Activated CD4-positive, CD25-positive, alpha-beta regulatory T cell (primary cell): ENCODE data around the gene SLC26A11.
A peak's percentile ranks its signal among the peaks of the same experiment; 100 is the strongest.

Experiments used
- DNase-seq, 4 experiments: peaks; one replicate each; lab custom pipeline; 2025; lab: John Stamatoyannopoulos, UW

Gene SLC26A11

GRCh38 chr17:80220054-80220735, at the start of gene SLC26A11, which contains the start of gene SGSH:
SLC26A11 (plus strand) TSS chr17:80220427; CDS start chr17:80221561, 1,134 bp downstream.
SGSH (minus strand) TSS chr17:80220333; CDS start chr17:80220313, 20 bp downstream.
- DNase-seq = peak; percentile 31 to 46 (median 40)

GRCh38 chr17:80171681-80172080, 48.5 kb upstream of the SLC26A11 start:
- no peak for DNase-seq

- DNase-seq = no peak
Observed at GRCh38 chr17:80173126-80173525, 47.1 kb upstream of the SLC26A11 start.

DNA sequence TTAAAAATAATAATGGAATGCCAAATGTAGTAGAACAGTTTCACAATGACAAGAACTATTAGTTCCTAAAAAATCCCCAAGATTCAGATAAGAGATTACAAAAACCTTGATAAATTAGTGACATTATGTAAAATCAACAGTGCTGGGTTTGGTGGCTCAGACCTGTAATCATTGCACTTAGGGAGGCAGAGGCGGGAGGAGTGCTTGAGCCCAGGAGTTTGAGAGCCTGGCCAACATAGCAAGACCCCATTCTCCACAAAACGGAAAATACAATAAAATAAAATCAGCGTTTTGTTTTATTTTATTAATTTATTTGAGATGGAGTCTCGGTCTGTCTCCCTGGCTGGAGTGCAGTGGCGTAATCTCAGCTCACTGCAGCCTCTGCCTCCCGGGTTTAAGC, 46.3 kb upstream of the SLC26A11 start:
- DNase-seq = no peak

DNA sequence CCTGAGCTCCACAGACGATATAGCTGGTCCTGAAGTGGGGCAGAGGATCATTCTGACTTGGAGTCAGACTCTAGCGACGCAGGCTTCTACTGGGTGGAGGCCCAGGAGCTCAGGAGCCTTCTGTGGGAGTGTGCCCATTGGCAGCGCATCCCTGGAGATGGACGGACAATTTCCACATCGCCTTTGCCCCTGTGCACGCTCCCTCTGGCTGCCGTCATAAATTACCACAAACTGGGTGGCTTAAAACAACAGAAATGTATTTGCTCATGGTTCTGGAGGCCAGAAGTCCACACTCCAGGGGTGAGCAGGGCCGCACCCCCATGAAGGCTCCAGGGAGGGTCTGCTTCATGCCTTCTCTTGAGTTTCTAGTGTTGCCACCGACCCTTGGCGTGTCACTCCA, 43.5 kb upstream of the SLC26A11 start:
- DNase-seq = no peak

- DNase-seq = no peak
Observed at GRCh38 chr17:80177986-80178595, 42.1 kb upstream of the SLC26A11 start.

GRCh38 chr17:80180192-80180591, 40.0 kb upstream of the SLC26A11 start:
- no peak for DNase-seq

GRCh38 chr17:80181431-80181830, 38.8 kb upstream of the SLC26A11 start:
- no peak for DNase-seq

GRCh38 chr17:80182118-80182844, 37.9 kb upstream of the SLC26A11 start:
- no peak for DNase-seq

- no peak for DNase-seq
Observed at GRCh38 chr17:80182845-80183223, 37.4 kb upstream of the SLC26A11 start.

GRCh38 chr17:80183581-80184422, 36.4 kb upstream of the SLC26A11 start:
- no peak for DNase-seq

DNA sequence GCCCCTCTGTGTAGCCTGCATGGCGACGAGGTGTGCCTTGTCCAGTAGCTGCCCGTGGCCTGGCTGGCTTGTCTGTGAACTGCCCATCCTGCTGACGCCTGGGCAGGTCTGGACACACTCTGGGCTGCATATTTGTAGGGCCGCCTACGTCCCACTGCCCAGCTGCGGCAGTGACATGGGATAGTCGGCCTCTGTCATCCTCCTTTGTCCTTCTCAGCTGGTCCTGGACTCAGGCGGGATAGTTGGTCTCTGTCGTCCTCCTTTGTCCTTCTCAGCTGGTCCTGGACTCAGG, 35.9 kb upstream of the SLC26A11 start:
- DNase-seq = no peak

DNA sequence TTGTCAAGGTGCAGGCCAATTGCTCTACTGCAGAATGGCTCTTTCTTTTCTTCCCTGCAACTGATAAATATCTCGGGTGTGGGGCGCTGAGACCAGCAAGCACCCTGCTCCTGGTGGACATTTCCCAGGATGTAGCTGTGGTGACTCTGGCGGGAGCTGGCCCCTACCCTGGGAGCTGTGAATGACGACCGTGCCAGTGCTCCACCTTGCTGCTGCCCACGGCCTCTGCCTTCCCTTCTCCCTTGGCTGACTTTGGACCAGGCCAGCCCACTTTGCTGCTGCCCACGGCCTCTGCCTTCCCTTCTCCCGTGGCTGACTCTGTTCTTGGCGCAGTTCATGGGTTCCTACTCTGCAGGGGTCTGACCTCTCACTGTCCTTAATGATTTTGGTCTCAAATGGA, 34.3 kb upstream of the SLC26A11 start:
- DNase-seq = no peak

DNA sequence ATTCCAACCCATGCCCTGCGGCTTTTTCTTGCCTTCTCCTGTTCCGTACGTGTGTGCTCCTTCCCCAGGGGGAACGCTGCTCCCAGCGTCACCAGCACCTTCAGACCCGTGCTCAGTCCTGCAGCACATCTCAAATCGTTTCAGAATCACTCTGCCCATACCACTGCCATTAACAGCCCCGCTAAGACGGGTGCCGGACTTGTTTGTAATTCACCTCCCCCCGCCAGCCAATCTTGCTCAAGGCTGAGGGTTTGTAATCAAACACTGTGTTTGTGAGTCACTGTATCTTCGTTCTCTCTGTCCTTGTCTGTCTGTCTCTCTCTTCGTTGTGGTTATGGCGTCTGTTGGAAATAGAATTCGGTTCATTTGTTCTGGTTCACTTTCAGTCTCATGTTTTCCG, 33.1 kb upstream of the SLC26A11 start:
- DNase-seq = no peak

- no peak for DNase-seq
Observed at GRCh38 chr17:80187515-80187941, 32.7 kb upstream of the SLC26A11 start.

DNA sequence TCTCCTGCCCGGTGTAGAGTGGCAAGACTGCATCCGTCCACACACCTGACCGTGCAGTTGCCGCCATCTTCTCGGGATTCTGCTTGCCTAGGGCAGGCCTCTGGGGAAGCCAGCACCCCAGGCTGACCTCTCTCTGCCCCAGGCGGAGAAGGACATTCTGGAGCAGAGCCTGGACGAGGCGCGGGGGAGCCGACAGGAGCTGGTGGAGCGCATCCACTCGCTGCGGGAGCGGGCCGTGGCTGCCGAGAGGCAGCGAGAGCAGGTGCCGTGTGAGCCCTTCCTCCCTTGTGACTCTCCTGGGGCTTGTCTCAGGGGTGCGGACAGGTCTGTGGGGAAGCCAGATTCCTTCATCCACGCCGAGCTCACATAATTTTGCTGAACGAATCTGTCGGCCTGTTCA, 30.6 kb upstream of the SLC26A11 start:
- no peak for DNase-seq

DNA sequence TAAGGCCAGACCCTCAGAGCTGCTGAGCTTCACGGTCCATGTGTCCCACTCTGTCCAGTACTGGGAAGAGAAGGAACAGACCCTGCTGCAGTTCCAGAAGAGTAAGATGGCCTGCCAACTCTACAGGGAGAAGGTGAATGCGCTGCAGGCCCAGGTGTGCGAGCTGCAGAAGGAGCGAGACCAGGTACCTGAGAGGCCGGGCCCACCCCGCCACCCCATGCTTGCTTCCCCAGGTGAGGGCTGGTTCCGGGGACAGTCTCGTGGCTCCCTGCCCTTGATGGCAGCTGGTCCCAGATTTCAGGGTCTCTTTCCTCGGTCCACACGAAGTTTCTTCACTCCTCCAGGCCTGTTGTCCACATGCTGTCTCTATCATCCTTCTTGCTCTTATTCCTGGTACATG, 29.5 kb upstream of the SLC26A11 start:
- DNase-seq = no peak

- DNase-seq = no peak
Observed at GRCh38 chr17:80191192-80191591, 29.0 kb upstream of the SLC26A11 start.

DNA sequence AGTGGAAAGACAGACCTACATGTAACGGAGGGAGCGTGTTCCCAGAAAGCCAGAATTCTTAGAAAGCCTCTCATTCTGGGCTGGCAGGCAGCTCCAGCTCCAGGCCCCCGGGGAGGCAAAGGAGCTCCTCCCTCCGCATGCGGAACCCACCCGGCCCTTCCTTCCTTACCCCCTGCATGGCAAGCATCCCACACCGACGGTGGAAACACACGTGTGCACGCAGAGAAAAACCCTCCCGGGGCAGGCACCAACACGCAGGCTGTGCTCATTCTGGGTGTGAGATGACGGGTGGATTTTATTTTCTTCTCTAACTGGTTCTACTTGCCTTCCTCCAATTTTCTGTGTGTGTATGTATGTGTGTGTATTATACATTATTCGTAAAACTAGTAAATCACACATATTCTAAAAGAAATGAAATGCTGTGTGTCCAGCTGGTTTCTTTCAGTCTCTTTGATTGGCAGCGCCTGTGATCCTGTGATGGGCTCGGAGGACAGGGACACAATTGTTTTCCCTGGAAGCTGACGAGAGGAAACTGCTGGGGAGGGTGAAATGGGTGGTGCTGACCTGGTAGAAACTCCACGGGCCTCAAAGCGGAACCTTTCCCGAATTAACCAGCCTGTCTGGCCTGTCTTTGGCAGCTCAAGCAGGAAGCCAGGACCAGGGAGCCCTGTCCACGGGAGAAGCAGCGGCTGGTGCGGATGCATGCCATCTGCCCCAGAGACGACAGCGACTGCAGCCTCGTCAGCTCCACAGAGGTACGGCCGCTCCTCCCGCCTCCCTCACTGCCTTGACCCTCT, 28.2 kb upstream of the SLC26A11 start:
- no peak for DNase-seq

- DNase-seq = no peak
Observed at GRCh38 chr17:80195141-80195540, 25.1 kb upstream of the SLC26A11 start.
